DMS53 treated with DMSO at 0.1 percent for 48 hours (cell line): Measurements from ENCODE around the gene SNX25.

Source experiments
- DNase-seq: peaks from one replicate; lab custom pipeline; 2025; ENCODE audit not compliant: unreplicated experiment; lab: John Stamatoyannopoulos, UW

Gene SNX25

GRCh38 chr4:185259719-185260118 is 50.3 kb downstream of the SNX25 start:
- no peak for DNase-seq

DNA sequence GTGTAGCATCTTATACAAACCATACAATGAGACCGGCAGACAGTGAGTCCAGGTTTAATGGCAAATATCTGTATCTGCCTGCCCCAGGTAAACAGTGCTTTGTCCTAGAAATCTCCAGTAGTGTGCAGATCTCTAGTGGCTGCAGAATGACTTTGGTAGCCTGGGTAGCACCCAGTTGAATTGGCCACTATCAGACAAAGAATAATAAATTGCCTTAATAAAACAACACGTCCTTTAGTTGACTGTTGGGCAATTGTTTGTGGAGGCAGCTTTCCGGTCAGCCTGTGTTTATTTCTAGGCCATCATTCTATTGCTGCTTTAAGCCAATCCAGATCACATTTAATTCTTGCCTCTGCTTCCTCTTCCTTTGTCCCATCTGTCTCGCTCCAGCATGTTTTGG is 52.5 kb downstream of the SNX25 start:
- DNase-seq = no peak

- no peak for DNase-seq
Measured at GRCh38 chr4:185263419-185263818, 54.0 kb downstream of the SNX25 start.

DNA sequence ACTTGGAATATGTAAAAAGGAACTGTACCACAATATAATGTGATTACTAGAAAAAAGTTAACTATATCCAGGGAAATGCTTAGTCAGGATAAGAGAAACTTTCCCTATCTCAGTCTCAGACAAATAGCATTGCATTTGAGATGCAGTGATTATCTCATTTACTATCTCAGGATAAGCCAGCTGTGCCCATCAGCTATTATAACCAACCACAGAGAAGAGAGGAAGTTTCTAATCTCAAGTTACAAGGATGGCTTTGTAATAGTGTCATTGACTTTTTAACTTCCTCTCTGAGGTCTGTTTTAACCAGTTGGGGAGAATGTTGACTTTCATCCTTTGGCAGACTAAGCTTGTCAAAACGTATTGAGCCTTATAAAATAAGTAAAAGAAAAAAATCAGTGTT is 56.5 kb downstream of the SNX25 start:
- DNase-seq = no peak

DNA sequence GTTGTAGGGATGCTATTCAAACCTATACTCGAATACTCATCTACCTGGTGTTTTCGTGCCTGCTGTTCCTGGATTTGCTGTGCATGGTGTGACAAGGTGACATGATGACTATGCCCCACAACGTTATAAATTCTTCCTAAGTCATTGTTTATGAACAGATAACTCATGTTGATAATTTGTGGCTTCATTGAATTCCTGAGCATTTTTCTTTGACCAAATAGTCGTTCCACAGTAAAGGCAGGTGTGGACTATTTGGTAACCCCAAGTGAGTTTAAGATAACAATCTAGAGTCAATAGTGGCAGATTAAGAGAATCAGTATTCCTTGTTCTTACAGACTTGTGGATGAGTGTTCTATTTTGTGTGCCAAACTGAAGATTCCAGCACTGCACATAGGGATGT is 59.9 kb downstream of the SNX25 start:
- DNase-seq = no peak

GRCh38 chr4:185270037-185270436 is 60.6 kb downstream of the SNX25 start:
- no peak for DNase-seq

- no peak for DNase-seq
Measured at GRCh38 chr4:185270885-185271284, 61.5 kb downstream of the SNX25 start.

DNA sequence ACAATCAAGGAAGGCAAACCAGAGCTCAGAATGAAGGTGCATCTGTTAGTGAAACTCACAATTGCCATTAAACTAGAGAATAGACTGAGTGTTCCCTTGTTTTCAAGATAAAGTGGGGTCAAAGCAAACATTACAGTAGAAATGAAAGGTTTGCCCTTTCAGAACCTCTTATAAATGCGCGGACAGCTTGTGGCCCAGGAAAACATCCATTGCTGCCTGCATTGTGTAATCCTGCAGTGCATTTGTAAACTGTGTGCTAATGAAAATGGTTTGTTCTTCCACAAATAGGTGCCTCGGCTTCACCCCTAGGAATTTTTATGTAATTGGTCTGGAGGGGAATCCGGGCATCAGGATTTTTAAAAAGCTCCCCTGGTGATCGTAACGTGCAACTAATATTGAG is 62.8 kb downstream of the SNX25 start:
- DNase-seq = no peak

DNA sequence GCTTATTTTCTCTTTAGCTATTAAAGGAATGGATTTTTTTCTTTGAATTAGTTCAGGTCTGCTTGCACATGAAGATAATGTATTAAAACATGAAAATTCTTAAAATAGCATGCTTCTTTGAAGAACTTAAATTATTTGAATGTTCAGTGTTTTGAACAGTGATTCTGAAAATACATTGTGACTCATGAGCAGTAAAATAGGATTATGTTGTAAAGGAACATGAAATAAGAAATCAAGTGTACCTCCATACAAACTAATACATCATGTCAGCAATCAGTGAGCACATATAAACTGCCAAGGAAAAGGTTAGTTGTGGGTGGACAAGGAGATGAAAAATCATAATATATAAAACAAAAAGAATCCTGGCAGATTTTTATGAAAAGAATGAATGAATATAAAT is 66.1 kb downstream of the SNX25 start:
- no peak for DNase-seq

DNA sequence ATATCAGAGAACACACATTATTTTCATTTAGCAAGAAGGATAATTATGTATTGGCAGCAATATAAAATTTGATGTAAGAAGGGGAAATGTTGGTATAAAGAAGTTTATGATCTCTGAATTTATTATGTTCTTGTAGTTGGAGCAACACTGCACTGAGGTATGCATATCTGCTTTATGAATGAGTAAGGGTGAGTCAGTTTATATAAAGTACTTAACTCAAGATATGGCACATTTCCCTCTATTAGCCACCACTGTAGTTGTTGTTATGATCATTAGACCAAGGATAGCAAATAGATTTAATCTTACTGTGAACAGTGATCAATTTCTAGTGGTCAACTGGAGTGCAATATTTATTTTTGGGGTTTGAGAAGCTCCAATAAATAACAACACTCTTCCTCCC is 66.6 kb downstream of the SNX25 start:
- no peak for DNase-seq

DNA sequence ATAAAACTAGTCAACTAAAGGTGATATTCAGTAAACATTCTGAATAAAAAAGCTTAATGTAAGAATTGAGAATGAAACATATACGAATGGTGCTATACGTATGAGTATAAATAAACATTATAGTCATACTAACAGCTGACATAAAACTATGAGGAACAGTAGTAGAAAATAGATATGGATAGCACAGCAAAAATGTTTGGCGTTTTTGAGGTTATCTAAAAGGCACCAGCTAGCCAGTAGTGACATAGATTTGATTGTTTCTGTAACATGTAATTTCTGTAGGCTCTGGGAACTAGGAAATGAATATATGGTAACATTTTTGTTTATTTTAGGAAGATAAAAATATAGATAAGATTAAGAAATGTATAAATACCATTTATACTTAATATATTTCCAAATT is 69.3 kb downstream of the SNX25 start:
- no peak for DNase-seq

- DNase-seq = no peak
Measured at GRCh38 chr4:185280608-185281007, 71.2 kb downstream of the SNX25 start.

- DNase-seq = no peak
Measured at GRCh38 chr4:185282968-185283367, 73.6 kb downstream of the SNX25 start.

- no peak for DNase-seq
Measured at GRCh38 chr4:185283723-185284122, 74.3 kb downstream of the SNX25 start.

DNA sequence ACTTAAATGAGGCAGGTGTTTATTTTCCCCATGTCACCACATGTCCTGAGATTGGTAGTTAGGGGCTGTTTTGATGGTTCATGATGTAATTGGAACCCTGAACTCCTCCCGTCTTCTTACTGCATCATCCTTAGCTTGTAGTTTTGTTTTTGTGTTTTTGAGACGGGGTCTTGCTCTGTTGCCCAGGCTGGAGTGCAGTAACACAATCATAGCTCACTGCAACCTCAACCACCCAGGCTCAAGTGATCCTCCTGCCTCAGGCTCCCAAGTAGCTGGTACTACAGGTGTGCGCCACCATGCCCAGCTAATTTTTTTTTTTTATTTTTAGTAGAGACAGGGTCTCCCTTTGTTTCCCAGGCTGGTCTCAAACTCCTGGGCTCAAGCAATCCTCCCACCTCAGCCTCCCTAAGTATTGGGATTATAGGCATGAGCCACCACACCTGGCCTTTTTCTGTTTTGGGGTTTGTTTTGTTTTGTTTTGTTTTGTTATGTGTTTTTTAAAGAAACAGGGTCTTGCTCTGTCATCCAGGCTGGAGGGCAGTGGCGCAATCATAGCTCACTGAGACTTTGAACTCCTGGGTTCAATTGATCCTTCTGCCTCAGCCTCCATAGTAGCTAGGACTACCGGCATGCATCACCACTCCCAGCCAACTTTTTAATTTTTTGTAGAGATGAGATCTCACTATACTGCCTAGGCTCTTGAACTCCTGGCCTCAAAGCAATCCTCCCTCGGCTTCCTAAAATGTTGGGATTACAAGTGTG is 76.4 kb downstream of the SNX25 start:
- DNase-seq = no peak

- no peak for DNase-seq
Measured at GRCh38 chr4:185286571-185286970, 77.2 kb downstream of the SNX25 start.

DNA sequence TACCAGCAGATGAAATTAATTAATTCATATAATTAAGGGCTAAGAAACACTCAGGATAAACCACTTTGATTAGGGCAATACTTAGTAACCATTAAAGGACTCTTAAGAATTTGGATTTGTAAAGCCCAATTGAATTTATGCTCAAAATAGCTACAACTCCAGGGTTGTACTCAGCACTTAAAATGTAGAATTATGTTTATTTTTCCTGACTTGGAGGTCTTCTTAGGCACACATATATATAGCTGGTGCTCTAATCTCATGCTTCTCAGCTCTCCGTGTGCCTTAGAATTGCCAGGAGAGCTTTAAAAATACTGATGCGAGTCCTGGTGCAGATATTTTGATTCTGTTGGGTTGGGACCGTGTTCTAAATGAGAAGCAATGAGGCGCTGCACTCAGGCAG is 77.6 kb downstream of the SNX25 start:
- no peak for DNase-seq

DNA sequence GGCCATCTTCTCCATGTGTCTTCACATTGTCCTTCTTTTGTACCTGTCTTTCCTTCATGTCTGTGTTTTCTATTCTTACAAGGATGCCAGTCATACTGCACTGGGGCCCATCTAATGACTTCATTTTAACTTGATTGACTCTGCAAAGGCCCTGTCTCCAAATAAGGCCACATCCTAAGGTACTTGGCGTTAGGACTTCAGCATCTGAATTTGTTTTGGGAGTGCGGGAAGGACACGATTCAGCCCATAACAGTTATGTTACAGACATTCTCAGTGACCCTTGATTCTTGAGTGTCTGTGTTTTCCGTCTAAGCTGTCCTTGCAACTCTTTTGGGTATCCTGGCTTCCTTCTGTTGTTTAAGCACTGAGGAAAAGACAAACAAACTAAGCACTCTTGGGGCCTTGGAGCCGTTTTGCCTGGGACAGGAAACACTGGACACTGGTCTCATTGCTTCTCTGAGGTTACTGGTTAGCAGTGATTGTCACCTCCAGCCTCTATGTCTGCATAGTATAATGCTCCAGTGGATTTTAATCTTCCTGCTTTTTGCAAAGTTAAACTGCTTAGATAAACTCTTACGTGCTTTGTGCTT is 80.7 kb downstream of the SNX25 start:
- no peak for DNase-seq

DNA sequence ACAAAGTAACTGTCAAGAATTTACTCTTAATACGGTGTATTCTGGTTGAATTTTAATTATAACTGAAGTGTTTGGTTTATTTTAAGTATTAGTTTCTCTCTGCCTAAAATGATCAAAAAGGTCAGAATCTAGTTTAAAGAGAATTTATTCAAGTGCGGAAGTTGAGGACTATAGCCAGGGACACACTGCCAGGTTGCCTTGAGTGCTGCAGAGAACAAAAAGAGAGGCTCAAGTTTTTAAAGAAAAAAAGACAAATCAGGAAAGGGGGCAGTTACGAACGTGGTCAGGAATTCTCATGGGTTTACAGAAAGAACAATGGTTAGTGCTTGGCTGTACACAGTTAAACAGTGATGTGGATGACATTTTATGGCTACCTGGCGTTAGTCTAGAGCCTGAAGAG is 81.3 kb downstream of the SNX25 start:
- DNase-seq = no peak

- no peak for DNase-seq
Measured at GRCh38 chr4:185293202-185293601, 83.8 kb downstream of the SNX25 start.

GRCh38 chr4:185296665-185297460 is 87.5 kb downstream of the SNX25 start:
- DNase-seq = no peak

DNA sequence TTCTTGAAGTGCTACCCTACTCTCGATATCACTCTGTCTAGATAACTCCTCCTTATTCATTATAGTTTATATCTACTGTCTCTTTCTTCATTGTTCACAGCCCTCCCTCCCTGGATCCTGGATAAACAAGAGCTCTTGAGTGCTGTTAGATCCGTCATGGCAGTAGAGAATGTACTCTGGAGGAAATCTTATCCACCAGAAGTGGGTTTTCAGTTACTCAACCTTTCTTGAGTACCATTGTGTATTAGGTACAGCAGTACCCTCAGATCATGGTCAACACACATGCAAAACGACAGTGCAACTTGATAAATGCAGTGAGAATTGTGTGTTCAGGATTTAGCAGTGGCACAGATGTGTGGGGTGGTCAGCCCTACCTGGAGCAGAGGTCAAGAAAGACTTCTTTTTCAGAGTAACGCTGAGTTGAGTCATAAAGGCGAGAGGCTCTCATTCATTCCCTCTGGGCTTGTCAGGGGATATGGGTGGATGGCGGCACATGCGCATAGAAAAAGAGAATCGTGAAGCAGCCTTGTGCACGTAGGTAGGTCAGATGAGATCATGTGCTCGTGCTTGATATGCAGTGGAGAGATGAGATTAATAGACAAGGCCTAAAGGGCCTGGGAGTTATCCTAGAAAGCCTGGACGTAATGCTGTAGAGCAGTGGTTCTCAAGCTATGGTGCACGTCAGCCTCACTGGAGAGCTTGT is 89.5 kb downstream of the SNX25 start:
- DNase-seq = no peak
